CD4-positive, CD25-positive, alpha-beta regulatory T cell (primary cell): ENCODE data around the gene PNPLA7. TPM values are rescaled to one million over a fixed set of nuclear protein-coding genes. Genes with fewer than 3 reads are reported as not detected.

Source experiments
- ATAC-seq, 2 donors: fragments of 150-1000 bp; cut with Tn5 transposase; one replicate each; pipeline ENCODE4 v1.10.0; 2021; ENCODE audit warnings: low read depth in 2 of 2, moderate number of reproducible peaks in 2 of 2, moderate library complexity in 1 of 2
- DNase-seq, 3 donors: peaks; one replicate each; pipeline versions ENCODE4 v3.0.0 to v3.0.0-alpha.2; 2012 to 2022; ENCODE audit warnings: mixed read lengths in 1 of 3
- H3K27ac ChIP-seq: one replicate; pipeline ENCODE4 v1.7.0; 2013; ENCODE audit warnings: mild to moderate bottlenecking, low read length; ENCODE audit not compliant: insufficient read depth, poor library complexity, severe bottlenecking
- H3K27me3 ChIP-seq: one replicate; pipeline ENCODE4 v1.7.0; 2013; ENCODE audit warnings: low read length; ENCODE audit not compliant: control insufficient read depth, insufficient read depth
- H3K36me3 ChIP-seq: one replicate; pipeline ENCODE4 v1.7.0; 2013; ENCODE audit warnings: mild to moderate bottlenecking, low read length, moderate library complexity; ENCODE audit not compliant: control insufficient read depth, insufficient read depth
- H3K4me1 ChIP-seq: 2 replicates; pipeline ENCODE4 v1.7.0; 2013; ENCODE audit warnings: mild to moderate bottlenecking, low read length; ENCODE audit not compliant: insufficient read depth, control insufficient read depth, poor library complexity, severe bottlenecking
- H3K4me3 ChIP-seq: one replicate; pipeline ENCODE4 v1.7.0; 2013; ENCODE audit warnings: low read depth, mild to moderate bottlenecking, low read length, moderate library complexity
- H3K9me3 ChIP-seq, 2 experiments: 1 replicate in 1 of 2; 2 replicates in 1 of 2; pipeline ENCODE4 v1.7.0; 2013; ENCODE audit warnings: low read length in 2 of 2, mild to moderate bottlenecking in 1 of 2, moderate library complexity in 1 of 2; ENCODE audit not compliant: control insufficient read depth in 2 of 2
- H3K27ac Mint-ChIP-seq, 3 donors: one replicate each; pipeline ENCODE4 v1.8.0; 2020 to 2022; ENCODE audit warnings: mild to moderate bottlenecking in 3 of 3, mixed read lengths in 3 of 3, moderate library complexity in 2 of 3
- H3K27me3 Mint-ChIP-seq: one replicate; pipeline ENCODE4 v1.8.0; 2022; ENCODE audit warnings: mild to moderate bottlenecking, mixed read lengths
- H3K36me3 Mint-ChIP-seq: one replicate; pipeline ENCODE4 v1.8.0; 2020; ENCODE audit warnings: mixed read lengths
- H3K4me1 Mint-ChIP-seq, 4 donors: one replicate each; pipeline ENCODE4 v1.8.0; 2020 to 2022; ENCODE audit warnings: mixed read lengths in 4 of 4, mild to moderate bottlenecking in 1 of 4
- H3K4me3 Mint-ChIP-seq, 4 donors: one replicate each; pipeline ENCODE4 v1.8.0; 2020 to 2022; ENCODE audit warnings: mild to moderate bottlenecking in 4 of 4, mixed read lengths in 4 of 4, moderate library complexity in 3 of 4
- H3K9me3 Mint-ChIP-seq, 7 donors: one replicate each; pipeline ENCODE4 v1.8.0; 2020 to 2022; ENCODE audit warnings: mixed read lengths in 7 of 7, mild to moderate bottlenecking in 3 of 7, moderate library complexity in 2 of 7
- polyA plus RNA-seq, 4 donors: library from polyadenylated mRNA; unstranded; fragments of 300-500 nt; fragmentation: Illumina TruSeq; gene quantifications; one replicate each; pipeline ENCODE4 v1.2.3, GENCODE V29; 2021
- total RNA-seq: library from RNA; stranded (reverse); gene quantifications from one replicate; pipeline ENCODE4 v1.2.3, GENCODE V29; 2022

PNPLA7 gene
- total and polyA plus RNA-seq, 5 donors from 2014 or later: 1.4 to 12.4 (median 1.8) TPM

DNA sequence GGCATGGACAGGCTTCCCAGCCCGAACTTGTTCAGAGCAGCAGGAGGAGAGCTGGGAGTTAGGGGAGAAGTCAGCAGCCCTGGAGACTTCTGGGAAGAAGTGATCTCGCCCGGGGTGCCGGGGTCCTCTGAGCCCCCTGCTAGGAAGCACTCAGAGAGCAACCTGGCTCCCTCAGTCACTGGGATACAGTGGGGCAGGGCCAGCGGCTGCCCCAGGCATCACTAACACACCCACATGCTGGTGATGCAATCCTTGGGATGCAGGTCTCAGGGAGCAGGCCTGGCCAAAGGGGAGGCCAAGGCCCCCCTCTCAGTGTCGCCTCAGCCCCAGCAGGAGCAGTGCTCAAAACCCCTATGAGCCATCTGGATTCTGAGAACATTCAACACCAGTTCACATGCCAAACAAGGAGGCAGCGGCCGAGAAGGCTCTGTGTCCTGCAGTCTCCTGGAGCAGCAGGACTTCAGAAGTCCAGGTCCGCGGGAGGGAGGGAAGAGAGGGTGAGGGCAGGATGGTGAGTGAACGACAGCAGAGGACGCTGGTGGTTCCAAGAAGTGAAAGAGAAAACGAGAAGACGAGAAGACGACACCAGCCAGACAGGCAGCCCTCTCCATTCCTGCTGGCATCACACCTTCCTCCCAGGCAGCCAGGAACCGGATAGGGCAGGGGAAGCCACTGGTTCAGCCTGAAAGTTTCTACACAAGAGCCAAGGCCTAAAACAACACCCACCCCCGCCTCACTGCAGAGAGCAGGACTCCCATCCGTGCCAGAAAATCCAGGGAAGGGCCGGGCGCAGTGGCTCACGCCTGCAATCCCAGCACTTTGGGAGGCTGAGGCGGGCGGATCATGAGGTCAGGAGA lies 2.3 kb downstream of the PNPLA7 start:
- peaks cover 0 to 2% (median 0%) of the 10 kb centered on the region in 7 donors for H3K9me3 Mint-ChIP-seq
- no peaks in the 10 kb centered on the region for H3K27me3 Mint-ChIP-seq
- ATAC-seq (no peak), DNase-seq (no peak)
- H3K4me1 Mint-ChIP-seq: peaks cover 0 to 26% (median 10%) of the 10 kb centered on the region in 4 donors
- Histone ChIP-seq H3K36me3 (no peaks in the 10 kb centered on the region), H3K27me3 (no peaks in the 10 kb centered on the region), H3K4me1 (peaks cover 15% of the 10 kb centered on the region), H3K4me3 (no peak overlapping the region), H3K9me3 (no peaks in the 10 kb centered on the region), H3K27ac (no peak overlapping the region)
- peak overlapping the region in 1 of 3 donors; percentile 79 for H3K27ac Mint-ChIP-seq
- no peaks in the 10 kb centered on the region for H3K36me3 Mint-ChIP-seq
- H3K4me3 Mint-ChIP-seq: peak overlapping the region; percentile 38 to 86 (median 62)

DNA sequence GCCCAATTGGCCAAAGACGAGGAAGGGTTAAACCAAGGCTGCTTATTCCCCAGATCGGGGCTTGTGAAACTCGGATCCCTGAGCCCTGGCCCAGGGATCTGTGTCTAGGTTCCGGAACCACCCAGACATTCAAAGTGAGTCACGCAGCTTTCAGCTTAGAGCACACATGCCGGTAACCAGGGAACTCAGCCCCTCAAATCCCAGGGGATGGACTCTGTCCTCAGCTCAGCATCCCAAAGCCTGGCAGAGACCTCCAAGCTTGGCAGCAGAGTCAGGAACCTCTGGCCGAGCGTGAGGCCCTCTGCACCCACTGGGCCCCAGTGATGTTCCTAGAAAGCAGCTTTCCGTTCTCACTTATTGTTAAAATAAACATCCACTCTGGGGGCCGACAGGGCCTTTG lies 5.1 kb downstream of the PNPLA7 start:
- Histone ChIP-seq H3K27me3 (no peaks in the 10 kb centered on the region), H3K9me3 (no peaks in the 10 kb centered on the region), H3K36me3 (no peaks in the 10 kb centered on the region), H3K4me3 (no peak overlapping the region), H3K27ac (no peak overlapping the region), H3K4me1 (peaks cover 6% of the 10 kb centered on the region)
- no peak for ATAC-seq
- Mint-ChIP-seq H3K4me3 (no peak overlapping the region), H3K9me3 (no peaks in the 10 kb centered on the region), H3K4me1 (peaks cover 0 to 19% (median 7%) of the 10 kb centered on the region in 4 donors), H3K36me3 (no peaks in the 10 kb centered on the region), H3K27ac (no peak overlapping the region), H3K27me3 (no peaks in the 10 kb centered on the region)
- no peak for DNase-seq

DNA sequence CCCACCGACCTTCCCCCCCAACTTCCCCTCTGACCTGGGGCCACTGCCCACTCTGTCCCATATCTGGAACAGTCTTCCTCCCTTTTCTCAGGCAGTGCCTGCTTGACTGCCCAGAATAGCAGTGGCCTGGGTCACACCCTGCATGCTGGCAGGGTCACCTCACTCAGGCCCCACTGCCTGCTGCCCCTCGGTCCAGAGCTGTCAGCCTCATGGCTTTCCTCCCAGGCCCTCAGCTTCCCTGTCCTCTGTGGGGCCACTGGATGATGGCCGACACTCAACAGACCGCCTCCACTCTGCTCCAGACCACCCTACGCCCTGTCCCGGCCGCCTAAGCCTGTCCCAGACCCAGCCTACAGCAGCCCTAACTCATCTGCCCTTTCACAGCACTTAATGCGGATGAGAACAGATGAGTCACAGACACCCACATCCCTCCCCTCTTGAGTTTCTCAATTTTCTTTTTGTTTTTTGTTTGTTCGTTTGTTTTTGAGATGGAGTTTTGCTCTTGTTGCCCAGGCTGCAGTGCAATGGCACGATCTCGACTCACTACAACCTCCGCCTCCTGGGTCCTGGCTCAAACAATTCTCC lies 5.9 kb downstream of the PNPLA7 start:
- DNase-seq (no peak), ATAC-seq (no peak)
- Mint-ChIP-seq H3K4me3 (no peak overlapping the region), H3K36me3 (no peaks in the 10 kb centered on the region), H3K9me3 (no peaks in the 10 kb centered on the region), H3K27ac (no peak overlapping the region), H3K27me3 (no peaks in the 10 kb centered on the region), H3K4me1 (peaks cover 0 to 12% (median 2%) of the 10 kb centered on the region in 4 donors)
- H3K36me3 ChIP-seq: no peaks in the 10 kb centered on the region
- H3K27ac ChIP-seq: no peak overlapping the region
- H3K9me3 ChIP-seq: no peaks in the 10 kb centered on the region
- H3K4me3 ChIP-seq: no peak overlapping the region
- H3K4me1 ChIP-seq: no peaks in the 10 kb centered on the region
- H3K27me3 ChIP-seq: no peaks in the 10 kb centered on the region

DNA sequence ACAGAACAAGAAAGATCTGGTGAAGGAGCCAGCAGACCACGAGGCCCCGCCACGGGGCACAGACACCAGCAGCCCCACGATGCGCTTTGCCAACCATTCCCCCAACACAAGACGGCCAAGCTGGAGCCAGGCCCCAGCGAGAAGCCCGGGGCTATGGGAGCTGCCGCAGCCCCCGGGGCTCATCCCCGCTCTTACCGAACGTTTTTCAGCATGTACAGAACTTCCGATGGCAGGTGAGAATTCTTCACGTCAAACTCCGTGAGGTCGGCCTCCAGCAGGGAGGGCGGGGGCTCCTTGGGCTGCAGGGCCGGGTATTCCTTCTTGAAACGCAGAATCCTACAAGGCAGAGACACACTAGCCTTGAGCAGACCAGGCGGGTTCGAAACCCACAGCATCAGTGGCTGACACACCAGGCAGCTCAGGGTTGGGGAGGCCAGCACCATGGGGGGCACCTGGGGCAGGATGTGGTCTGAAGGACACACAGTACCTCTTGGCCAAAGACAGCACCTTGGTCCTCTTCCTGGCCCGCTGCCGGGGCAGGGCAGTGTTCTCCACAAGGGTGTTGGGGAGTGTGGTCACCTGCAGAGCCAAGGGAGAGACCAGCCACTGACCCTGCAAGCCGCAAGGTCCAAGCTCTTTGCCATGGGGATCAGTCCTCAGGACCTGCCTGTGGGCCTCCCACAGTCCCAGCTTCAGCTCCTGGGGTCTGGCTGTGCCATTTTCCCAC lies 6.8 kb downstream of the PNPLA7 start:
- Mint-ChIP-seq H3K9me3 (no peaks in the 10 kb centered on the region), H3K4me3 (no peak overlapping the region), H3K4me1 (peaks cover 0 to 7% (median 2%) of the 10 kb centered on the region in 4 donors), H3K27me3 (no peaks in the 10 kb centered on the region), H3K27ac (no peak overlapping the region), H3K36me3 (no peaks in the 10 kb centered on the region)
- Histone ChIP-seq H3K27ac (no peak overlapping the region), H3K27me3 (no peaks in the 10 kb centered on the region), H3K9me3 (no peaks in the 10 kb centered on the region), H3K36me3 (no peaks in the 10 kb centered on the region), H3K4me1 (no peaks in the 10 kb centered on the region), H3K4me3 (no peak overlapping the region)
- no peak for ATAC-seq
- no peak for DNase-seq

DNA sequence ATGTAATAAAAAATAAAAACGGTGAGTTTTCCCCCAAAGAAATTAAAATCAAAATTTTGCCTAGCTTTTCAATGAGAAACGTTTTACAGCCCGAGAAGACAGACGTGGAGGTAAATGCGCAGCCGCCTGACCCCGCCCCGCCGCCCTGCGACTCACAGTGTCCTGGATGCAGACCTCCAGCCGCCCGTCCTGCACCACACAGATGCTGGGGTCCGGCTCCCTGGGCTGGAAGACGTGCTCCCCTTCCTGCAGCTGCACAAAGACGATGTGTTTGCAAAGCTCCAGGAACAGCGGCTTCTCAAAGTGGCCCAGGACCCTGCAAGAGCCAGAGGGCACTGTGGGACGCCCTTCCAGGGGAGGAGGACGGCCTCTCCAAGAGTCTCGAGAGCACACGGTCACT lies 7.7 kb downstream of the PNPLA7 start:
- Mint-ChIP-seq H3K9me3 (no peaks in the 10 kb centered on the region), H3K4me3 (no peak overlapping the region), H3K27ac (no peak overlapping the region), H3K4me1 (peaks cover 0 to 7% (median 3%) of the 10 kb centered on the region in 4 donors), H3K27me3 (no peaks in the 10 kb centered on the region), H3K36me3 (peaks cover 3% of the 10 kb centered on the region)
- Histone ChIP-seq H3K4me3 (no peak overlapping the region), H3K36me3 (no peaks in the 10 kb centered on the region), H3K27ac (no peak overlapping the region), H3K4me1 (no peaks in the 10 kb centered on the region), H3K27me3 (no peaks in the 10 kb centered on the region), H3K9me3 (no peaks in the 10 kb centered on the region)
- DNase-seq (no peak), ATAC-seq (no peak)

DNA sequence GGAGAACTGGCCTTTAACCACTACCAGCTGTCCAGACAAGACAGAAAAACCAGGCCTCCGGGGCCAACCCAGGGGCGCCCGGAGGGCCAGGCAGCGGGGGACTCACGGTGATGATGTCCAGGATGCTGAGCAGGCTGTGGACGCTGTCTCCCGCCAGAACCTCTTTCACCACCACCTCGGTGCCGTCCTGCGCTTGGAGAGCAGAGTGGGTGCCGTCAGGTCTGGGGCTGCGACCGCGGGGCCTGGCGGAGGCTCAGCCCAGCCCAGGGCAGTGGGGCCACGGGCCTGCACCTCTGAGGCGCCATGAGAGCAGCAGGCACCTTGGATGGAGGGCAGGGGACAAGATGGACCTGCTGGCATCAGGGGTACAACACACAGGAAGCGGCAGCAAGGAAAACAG lies 9.7 kb downstream of the PNPLA7 start:
- no peaks in the 10 kb centered on the region for H3K9me3 ChIP-seq
- peaks cover 5% of the 10 kb centered on the region for H3K4me1 ChIP-seq
- no peak overlapping the region for H3K27ac Mint-ChIP-seq
- ATAC-seq (no peak), DNase-seq (no peak)
- H3K36me3 ChIP-seq: no peaks in the 10 kb centered on the region
- H3K27me3 Mint-ChIP-seq: no peaks in the 10 kb centered on the region
- no peaks in the 10 kb centered on the region for H3K27me3 ChIP-seq
- peaks cover 3% of the 10 kb centered on the region for H3K36me3 Mint-ChIP-seq
- no peak overlapping the region for H3K4me3 Mint-ChIP-seq
- H3K9me3 Mint-ChIP-seq: peaks cover 0 to 5% (median 0%) of the 10 kb centered on the region in 7 donors
- H3K4me1 Mint-ChIP-seq: peaks cover 0 to 18% (median 6%) of the 10 kb centered on the region in 4 donors
- no peak overlapping the region for H3K27ac ChIP-seq
- H3K4me3 ChIP-seq: no peak overlapping the region

DNA sequence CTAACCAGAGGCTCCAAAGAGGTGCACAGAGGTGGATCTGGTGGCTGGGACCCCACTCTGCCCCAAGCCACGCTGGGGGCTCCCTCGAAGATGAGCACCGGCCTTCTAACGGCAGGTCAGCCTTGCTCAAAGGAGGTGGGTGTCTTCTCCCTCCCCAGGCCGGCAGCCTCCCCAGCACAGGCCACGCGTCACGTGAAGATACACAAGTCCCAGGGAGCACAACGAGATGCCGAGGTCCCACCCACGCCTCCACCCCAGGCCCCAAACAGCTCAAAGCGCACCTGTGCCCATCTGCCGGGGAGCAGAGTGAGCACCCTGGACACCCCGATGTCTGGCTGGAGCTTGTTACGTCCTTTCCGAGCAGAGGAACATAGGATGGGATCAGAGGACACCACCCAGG lies 12.1 kb downstream of the PNPLA7 start:
- H3K4me3 ChIP-seq: no peak overlapping the region
- peaks cover 0 to 5% (median 0%) of the 10 kb centered on the region in 7 donors for H3K9me3 Mint-ChIP-seq
- ATAC-seq (no peak), DNase-seq (no peak)
- no peaks in the 10 kb centered on the region for H3K36me3 ChIP-seq
- no peaks in the 10 kb centered on the region for H3K9me3 ChIP-seq
- H3K4me1 Mint-ChIP-seq: peaks cover 6 to 27% (median 12%) of the 10 kb centered on the region in 4 donors
- H3K27ac Mint-ChIP-seq: no peak overlapping the region
- H3K4me1 ChIP-seq: peaks cover 5% of the 10 kb centered on the region
- H3K27ac ChIP-seq: no peak overlapping the region
- H3K27me3 Mint-ChIP-seq: no peaks in the 10 kb centered on the region
- H3K4me3 Mint-ChIP-seq: no peak overlapping the region
- H3K27me3 ChIP-seq: no peaks in the 10 kb centered on the region
- H3K36me3 Mint-ChIP-seq: peaks cover 3% of the 10 kb centered on the region
